HG03095 (cell line): ENCODE data around the gene LPCAT3.
A peak's percentile ranks its signal among the peaks of the same experiment; 100 is the strongest.

Source experiments
- ATAC-seq: cut with Tn5 transposase; IDR thresholded peaks from one replicate; pipeline ENCODE4 v1.9.1; 2021; ENCODE audit warnings: moderate library complexity; ENCODE audit not compliant: unreplicated experiment

LPCAT3 gene

GRCh38 chr12:6941267-6941666 lies 77.0 kb downstream of the LPCAT3 start:
- no peak for ATAC-seq

GRCh38 chr12:6939191-6939540 lies 79.1 kb downstream of the LPCAT3 start:
- ATAC-seq: no peak

GRCh38 chr12:6938353-6939190 lies 79.7 kb downstream of the LPCAT3 start:
- no peak for ATAC-seq

- ATAC-seq: peak; percentile 83
Observed at GRCh38 chr12:6937481-6938352, 80.6 kb downstream of the LPCAT3 start.

- ATAC-seq: no peak
Observed at GRCh38 chr12:6936636-6937480, 81.4 kb downstream of the LPCAT3 start.

GRCh38 chr12:6936194-6936635 lies 82.1 kb downstream of the LPCAT3 start:
- no peak for ATAC-seq

GRCh38 chr12:6935371-6936193 lies 82.7 kb downstream of the LPCAT3 start:
- ATAC-seq: no peak

GRCh38 chr12:6934110-6934509 lies 84.2 kb downstream of the LPCAT3 start:
- ATAC-seq: no peak

- no peak for ATAC-seq
Observed at GRCh38 chr12:6932766-6933165, 85.5 kb downstream of the LPCAT3 start.

- no peak for ATAC-seq
Observed at GRCh38 chr12:6929466-6930452, 88.5 kb downstream of the LPCAT3 start.

GRCh38 chr12:6928703-6929407 lies 89.4 kb downstream of the LPCAT3 start:
- ATAC-seq: no peak

- ATAC-seq: no peak
Observed at GRCh38 chr12:6928022-6928702, 90.1 kb downstream of the LPCAT3 start.

- no peak for ATAC-seq
Observed at GRCh38 chr12:6927379-6928021, 90.8 kb downstream of the LPCAT3 start, which contains the start of gene ATN1. TSS of gene ATN1 (plus strand) at chr12:6927959. CDS start at chr12:6934002, 6,043 bp downstream.
